ENCODE data around the gene ACSL3. TPM values are rescaled to one million over a fixed set of nuclear protein-coding genes. Genes with fewer than 3 reads are reported as not detected.

The ACSL3 gene
- total RNA-seq = 280 and 778 TPM in 2 replicates

GRCh38 chr2:222860740-222861410, at the start of gene ACSL3:
TSS of gene ACSL3 (plus strand) at chr2:222861036. CDS start at chr2:222908773, 47,737 bp downstream.

Other genes starting within 250 kb of the ACSL3 start
- gene FARSB, start 204.9 kb upstream of the ACSL3 start, total RNA-seq = 9.0 and 17.7 TPM in 2 replicates
- gene MOGAT1, start 189.4 kb upstream of the ACSL3 start, total RNA-seq = not detected in 2 replicates
- gene KCNE4, start 191.2 kb downstream of the ACSL3 start, total RNA-seq = 42.0 and 83.2 TPM in 2 replicates